Heart left ventricle (tissue), 16 donors: ENCODE measurements around the gene MRPL19. TPM values are rescaled to one million over a fixed set of nuclear protein-coding genes. Genes with fewer than 3 reads are reported as not detected.

ENCODE experiments used
- ATAC-seq, 4 donors: fragments of 200-7000 bp; cut with Tn5 transposase; one replicate each; pipeline ENCODE4 v1.9.1; 2020 to 2022; ENCODE audit warnings: moderate library complexity in 4 of 4, mild to moderate bottlenecking in 3 of 4, moderate number of reproducible peaks in 1 of 4
- DNase-seq, 5 donors: peaks; one replicate each; pipeline ENCODE4 v3.0.0-alpha.2; 2020
- H3K27ac ChIP-seq, 12 donors: fragments of 200-600 bp; sonication (generic) in 4 of 12; one replicate each; pipeline versions ENCODE4 v1.5.0 to v1.8.0; 2016 to 2022; ENCODE audit warnings: mild to moderate bottlenecking in 2 of 12
- H3K27me3 ChIP-seq, 9 donors: fragments of 200-600 bp; sonication (generic) in 2 of 9; one replicate each; pipeline versions ENCODE4 v1.5.1 to v1.8.0; 2016 to 2022; ENCODE audit warnings: mild to moderate bottlenecking in 3 of 9
- H3K36me3 ChIP-seq, 9 donors: fragments of 200-600 bp; sonication (generic) in 2 of 9; one replicate each; pipeline versions ENCODE4 v1.5.0 to v1.8.0; 2018 to 2022; ENCODE audit warnings: mild to moderate bottlenecking in 2 of 9
- H3K4me1 ChIP-seq, 12 donors: fragments of 200-600 bp; sonication (generic) in 4 of 12; one replicate each; pipeline versions ENCODE4 v1.5.0 to v1.8.0; 2016 to 2022; ENCODE audit warnings: mild to moderate bottlenecking in 3 of 12
- H3K4me3 ChIP-seq, 12 donors: fragments of 200-600 bp; sonication (generic) in 4 of 12; one replicate each; pipeline versions ENCODE4 v1.5.0 to v1.8.0; 2017 to 2022; ENCODE audit warnings: mild to moderate bottlenecking in 9 of 12, moderate library complexity in 4 of 12
- H3K9me3 ChIP-seq, 12 donors: fragments of 200-600 bp; sonication (generic) in 4 of 12; one replicate each; pipeline versions ENCODE4 v1.5.0 to v1.8.0; 2016 to 2022; ENCODE audit warnings: mild to moderate bottlenecking in 1 of 12
- CTCF ChIP-seq, 12 donors: fragments of 200-600 bp; sonication (generic) in 4 of 12; IDR thresholded peaks; one replicate each; pipeline versions ENCODE4 v1.5.0 to v1.8.0; 2018 to 2022; ENCODE audit warnings: antibody characterized with exemption in 12 of 12, mild to moderate bottlenecking in 5 of 12
- POLR2A ChIP-seq, 2 donors: fragments of 450-650 bp; IDR thresholded peaks; one replicate each; pipeline ENCODE4 v1.6.1; 2017; ENCODE audit warnings: antibody characterized with exemption in 2 of 2, mild to moderate bottlenecking in 2 of 2, moderate library complexity in 2 of 2
- WGBS, 4 donors: extraction: QIAGEN DNeasy Blood & Tissue Kit in 2 of 4; methylation state at CpG; one replicate each; pipeline versions ENCODE4 v1.1.5 to v1.1.7; 2013 to 2018; 5-methylcytosine and 5-hydroxymethylcytosine counted together
- intact Hi-C, 10 donors: fragments of 100-400 bp; cut with DNase I; formaldehyde crosslinking; loops; one replicate each; pipeline versions ENCODE4 v1.11.1 to v1.14.2; 2022
- polyA plus RNA-seq, 2 donors: library from polyadenylated mRNA; stranded (reverse); fragments of 200-250 nt; gene quantifications; one replicate each; pipeline ENCODE4 v1.2.3, GENCODE V29; 2013
- total RNA-seq, 9 donors: library from RNA; depleted of rRNA in 2 of 9; stranded (reverse); fragments of >200 nt in 2 of 9; fragmentation: NEBNext Ultra II Directional in 3 of 9; extraction: Animal tissue kit (Norgen Biotek cat#: 25700) in 3 of 9; gene quantifications; one replicate each; pipeline versions ENCODE4 v1.1.0 to v1.2.4, GENCODE V29; 2016 to 2023
- donor health status: ischemic (EF 13 %, LVEDD 7.1; RV severe dilation, severe dysfunction).
- donor health status: healthy with polysubstance abuse.
- donor health status: DM: no; HTN: yes; CAD: no.
- donor health status: DM: no; HTN: no; CAD: no.
- donor health status: ischemic (EF 25% LVEDD 6.9; RV normal size, moderate dysfunction).
- donor health status: ischemic (EF 25% LVEDD 5.7; RV mildly dilated, moderate dysfunction).
- donor health status: healthy.
- donor health status: DM: yes; HTN: yes; CAD: no.
- donor health status: ischemic (EF 35%, LVEDD 5.7; RV mildly dilated, moderate dysfunction).
- donor health status: nonischemic (EF 11% LVEDD 7.7; RV severe dilation, severe dysfunction).
- donor health status: DM: yes; HTN: yes; CAD: no.
- donor health status: PGD.
- donor health status: ischemic (EF 29% LVEDD 5.4; RV normal size, mild dysfunction).
- donor health status: nonischemic (EF 23%, LVEDD 6.1; RV moderate dilation, normal function).

MRPL19 gene
- total and polyA plus RNA-seq, 11 donors = 19.7 to 82.8 (median 56.4) TPM

- TF ChIP-seq POLR2A (IDR thresholded peaks at IDR 0.05) = no peak
- TF ChIP-seq CTCF (IDR thresholded peaks at IDR 0.05) = no peak
- WGBS, 4 donors = 53 to 85% (median 65%) methylated on average over 1 of the region's 1 CpG
- ATAC-seq = peak; percentile 39 to 62 (median 52)
Measured at GRCh38 chr2:75632813-75633212, 13.8 kb upstream of the MRPL19 start.

DNA sequence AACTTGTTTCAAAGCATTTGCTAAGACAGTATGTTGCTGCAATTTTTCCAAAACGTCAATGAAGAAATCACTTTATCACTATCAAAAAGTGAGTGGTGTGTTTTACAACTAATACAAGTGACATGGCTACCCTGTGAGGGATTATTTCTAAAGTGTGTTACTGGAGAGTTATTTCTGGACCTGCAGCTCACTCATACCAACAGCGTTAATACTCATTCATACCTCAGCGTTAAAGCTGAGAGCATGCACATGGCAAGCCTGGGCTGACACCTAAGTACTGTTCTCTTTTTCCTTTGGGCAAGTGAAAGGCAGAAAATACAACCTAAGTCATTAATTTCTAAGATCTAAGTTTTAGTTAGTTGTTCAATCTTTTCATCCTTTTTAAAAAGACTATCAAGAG is 13.0 kb upstream of the MRPL19 start:
- TF ChIP-seq CTCF (IDR thresholded peaks at IDR 0.05) = no peak
- TF ChIP-seq POLR2A (IDR thresholded peaks at IDR 0.05) = no peak
- ATAC-seq (peak; percentile 65 to 92 (median 87)), DNase-seq (no peak)
- Histone ChIP-seq H3K4me1 (peaks cover 0 to 13% (median 0%) of the 10 kb centered on the region in 12 donors), H3K9me3 (no peaks in the 10 kb centered on the region), H3K4me3 (no peak overlapping the region), H3K27ac (peak overlapping the region in 3 of 12 donors; percentile 3 to 9 (median 4)), H3K36me3 (no peaks in the 10 kb centered on the region), H3K27me3 (no peaks in the 10 kb centered on the region)
- WGBS, 4 donors = 35 to 57% (median 50%) methylated on average over 3 of the region's 3 CpGs
- intact Hi-C loops = no loop called here

More at GRCh38 chr2:75632813-75633212, 13.8 kb upstream of the MRPL19 start:
- DNase-seq = peak in 1 of 5 donors; percentile 40
- intact Hi-C loops = no loop called here
- Histone ChIP-seq H3K27ac (peak overlapping the region in 5 of 12 donors; percentile 3 to 45 (median 5)), H3K36me3 (no peaks in the 10 kb centered on the region), H3K4me1 (peaks cover 0 to 13% (median 0%) of the 10 kb centered on the region in 12 donors), H3K9me3 (no peaks in the 10 kb centered on the region), H3K4me3 (no peak overlapping the region), H3K27me3 (no peaks in the 10 kb centered on the region)

DNA sequence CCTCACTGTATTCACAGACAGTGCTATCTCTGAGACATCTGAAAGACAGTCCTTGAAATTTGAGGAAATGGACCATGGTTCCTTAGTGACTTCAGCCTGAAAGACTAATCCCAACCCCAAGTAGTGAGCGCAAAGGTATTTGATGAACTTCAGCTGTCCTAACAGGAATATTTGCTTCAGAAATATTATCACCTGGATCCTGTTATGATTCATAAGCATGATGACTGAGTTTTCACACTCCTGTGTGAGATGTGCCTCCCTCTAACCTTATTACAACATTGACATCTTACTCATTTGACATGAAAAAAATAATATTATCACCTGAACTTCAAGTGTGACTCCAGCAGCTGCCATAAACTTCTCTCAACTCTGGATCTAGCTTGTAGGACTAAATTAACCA is 11.6 kb upstream of the MRPL19 start:
- H3K4me3 ChIP-seq = no peak overlapping the region
- H3K36me3 ChIP-seq = no peaks in the 10 kb centered on the region
- H3K4me1 ChIP-seq = peaks cover 0 to 14% (median under 1%) of the 10 kb centered on the region in 12 donors
- ATAC-seq = no peak
- intact Hi-C loops = loop anchor here in 1 of 10 donors (5.0 kb wide), 2 partner anchors 42 to 82 kb away; no protein-coding TSS in a partner anchor
- no peak for DNase-seq
- H3K27ac ChIP-seq = no peak overlapping the region
- H3K9me3 ChIP-seq = no peaks in the 10 kb centered on the region
- TF ChIP-seq POLR2A (IDR thresholded peaks at IDR 0.05) = no peak
- no peak for TF ChIP-seq CTCF (IDR thresholded peaks at IDR 0.05)
- no peaks in the 10 kb centered on the region for H3K27me3 ChIP-seq
- WGBS, 4 donors = 0 to 95% (median 45%) methylated on average over 1 of the region's 1 CpG

GRCh38 chr2:75637568-75637967 is 9.0 kb upstream of the MRPL19 start:
- Histone ChIP-seq H3K4me3 (no peak overlapping the region), H3K36me3 (no peaks in the 10 kb centered on the region), H3K27me3 (no peaks in the 10 kb centered on the region), H3K27ac (no peak overlapping the region), H3K4me1 (peaks cover 0 to 23% (median 8%) of the 10 kb centered on the region in 12 donors), H3K9me3 (no peaks in the 10 kb centered on the region)
- 65 to 71% (median 69%) methylated on average over 1 of the region's 1 CpG for WGBS, 4 donors
- intact Hi-C loops = loop anchor here in 1 of 10 donors (5.0 kb wide), 2 partner anchors 40 to 80 kb away; no protein-coding TSS in a partner anchor
- DNase-seq (no peak), ATAC-seq (no peak)
- TF ChIP-seq CTCF (IDR thresholded peaks at IDR 0.05) (no peak), POLR2A (IDR thresholded peaks at IDR 0.05) (no peak)
